Measurements from ENCODE around the gene UBA7. TPM values are rescaled to one million over a fixed set of nuclear protein-coding genes. Genes with fewer than 3 reads are reported as not detected.
A peak's percentile ranks its signal among the peaks of the same experiment; 100 is the strongest.
"Not testable (repeated sequence)": the region's sequence is repeated elsewhere in the genome, so short reads cannot be mapped to it uniquely, and the experiment has no call there.

Gene UBA7
- total RNA-seq, 2 experiments from 2014 or later = 249 to 256 TPM

DNA sequence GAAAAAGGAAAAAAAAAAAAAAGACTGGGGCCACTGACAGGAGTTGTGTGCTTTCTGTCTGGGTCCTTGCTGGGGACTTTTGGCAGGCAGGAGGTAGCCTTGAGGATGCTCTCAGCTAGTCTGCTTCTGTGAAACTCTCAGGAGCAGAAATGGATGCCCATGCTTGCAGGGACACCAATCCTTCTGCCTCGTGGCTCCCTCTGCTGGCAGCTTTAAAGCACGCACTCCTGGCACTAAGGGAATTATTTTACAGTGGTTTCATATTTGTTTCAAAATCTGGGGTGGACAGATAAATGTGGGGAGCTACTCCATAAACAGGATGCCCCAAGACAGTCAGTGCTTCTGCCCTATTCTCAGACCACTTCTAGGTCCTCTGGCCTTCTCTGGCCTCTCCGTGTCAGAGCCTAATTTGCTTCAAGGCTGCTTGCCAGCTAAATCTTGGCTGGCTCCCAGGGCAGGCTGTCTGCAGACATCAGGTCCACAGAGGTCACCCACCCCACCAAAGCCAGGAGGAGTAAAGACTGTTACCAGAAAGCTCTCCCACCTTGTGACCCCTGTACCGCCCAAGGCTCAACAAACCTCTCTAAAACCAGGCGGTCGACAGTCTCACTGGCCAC lies 25.5 kb upstream of the UBA7 start:
- no peaks in the 10 kb centered on the region for H3K9me3 Mint-ChIP-seq
- H3K27ac Mint-ChIP-seq = no peak overlapping the region
- no peaks in the 10 kb centered on the region for H3K27me3 Mint-ChIP-seq
- CTCF ChIA-PET = interaction anchor here (0.5 to 5.2 kb wide), 38 partner anchors 9 to 1744 kb away, joined by 3 to 48 read pairs (median 4); partner anchors contain the start of genes AMIGO3, BSN, CDHR4 and INKA1
- H3K36me3 Mint-ChIP-seq (ENCODE audit: low read depth) = peaks cover 9% of the 10 kb centered on the region
- POLR2A ChIA-PET = interaction anchor here (1.0 to 1.4 kb wide), 2 partner anchors 26 to 34 kb away, joined by 3 read pairs; partner anchors contain the start of gene UBA7
- peak; percentile 85 for DNase-seq
- H3K4me1 Mint-ChIP-seq = peaks cover 1% of the 10 kb centered on the region
- H3K4me3 Mint-ChIP-seq = no peak overlapping the region

DNA sequence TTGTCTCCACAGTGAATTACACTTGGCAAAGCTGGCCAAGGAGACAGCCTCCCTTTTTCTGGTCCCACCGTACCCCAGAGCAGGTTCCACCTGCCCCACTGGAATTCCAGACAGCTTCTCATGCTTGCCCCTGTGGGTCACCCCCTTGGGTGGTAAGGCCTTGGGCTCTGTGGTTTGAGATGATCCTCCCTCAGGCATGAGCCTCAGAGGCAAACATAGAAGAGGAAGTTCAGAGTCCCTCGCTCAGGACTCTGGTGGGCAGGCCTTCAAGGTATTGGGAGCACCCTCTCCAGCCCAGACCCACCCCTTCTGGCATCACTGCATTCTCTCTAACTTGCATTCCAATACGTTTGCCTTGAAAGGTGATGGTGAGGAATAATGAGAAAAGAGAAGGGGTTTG lies 17.6 kb upstream of the UBA7 start:
- POLR2A ChIA-PET = no interaction called here
- Mint-ChIP-seq H3K9me3 (no peaks in the 10 kb centered on the region), H3K27ac (no peak overlapping the region), H3K27me3 (no peaks in the 10 kb centered on the region), H3K36me3 (ENCODE audit: low read depth) (peaks cover 18% of the 10 kb centered on the region), H3K4me1 (no peaks in the 10 kb centered on the region), H3K4me3 (no peak overlapping the region)
- DNase-seq = no peak
- CTCF ChIA-PET = interaction anchor here (0.8 to 2.5 kb wide), 6 partner anchors 10 to 43 kb away, joined by 3 to 13 read pairs (median 5); partner anchors contain the start of gene INKA1

DNA sequence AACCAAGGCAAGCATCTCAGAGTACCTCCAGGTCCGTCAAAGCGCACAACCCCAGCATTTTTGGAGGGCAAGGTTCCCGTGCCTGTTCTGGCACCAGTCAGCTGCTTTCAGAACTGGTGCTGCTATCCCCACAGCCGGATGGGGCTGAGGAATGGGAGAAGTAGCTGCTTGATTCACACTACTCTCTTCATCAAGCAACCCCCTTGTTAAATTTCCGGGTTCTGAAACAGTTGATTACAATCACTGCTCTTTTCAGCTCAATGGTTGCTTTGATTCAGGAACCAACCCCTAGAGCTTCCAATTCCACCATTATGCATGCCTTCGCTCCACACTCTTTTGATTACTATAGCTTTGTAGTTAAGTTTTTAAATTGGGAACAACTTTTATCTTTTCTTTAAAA lies 12.3 kb upstream of the UBA7 start:
- CTCF ChIA-PET = interaction anchor here (1.0 to 2.5 kb wide), 3 partner anchors 11 to 23 kb away, joined by 3 to 9 read pairs (median 4); partner anchors contain the start of gene INKA1

DNA sequence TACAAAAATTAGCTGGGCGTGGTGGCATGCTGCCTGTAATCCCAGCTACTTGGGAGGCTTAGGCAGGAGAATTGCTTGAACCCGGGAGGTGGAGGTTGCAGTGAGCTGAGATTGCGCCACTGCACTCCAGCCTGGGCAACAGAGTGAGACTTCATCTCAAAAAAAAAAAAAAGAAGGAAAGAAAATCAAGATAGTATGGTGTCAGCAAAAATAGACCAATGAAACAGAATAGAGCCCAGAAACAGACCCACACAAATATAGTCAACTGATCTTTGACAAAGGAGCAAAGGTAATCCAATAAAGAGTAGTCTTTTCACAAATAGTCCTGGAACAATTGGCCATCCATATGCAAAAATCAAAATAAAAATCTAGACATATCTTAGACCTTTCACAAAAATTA lies 9.4 kb upstream of the UBA7 start:
- H3K9me3 Mint-ChIP-seq; DNase-seq; H3K27ac Mint-ChIP-seq; H3K4me3 Mint-ChIP-seq; H3K36me3 Mint-ChIP-seq (ENCODE audit: low read depth); H3K4me1 Mint-ChIP-seq; H3K27me3 Mint-ChIP-seq; POLR2A ChIA-PET: not testable (repeated sequence)
- CTCF ChIA-PET = interaction anchor here (0.7 kb wide), 1 partner anchor 14 kb away, joined by 3 read pairs; no protein-coding TSS in a partner anchor

More for the DNA sequence above, 12.3 kb upstream of the UBA7 start:
- peaks cover 8% of the 10 kb centered on the region for H3K36me3 Mint-ChIP-seq (ENCODE audit: low read depth)
- no peak for DNase-seq
- POLR2A ChIA-PET = no interaction called here
- no peaks in the 10 kb centered on the region for H3K4me1 Mint-ChIP-seq
- H3K4me3 Mint-ChIP-seq = no peak overlapping the region
- H3K27me3 Mint-ChIP-seq = no peaks in the 10 kb centered on the region
- H3K9me3 Mint-ChIP-seq = no peaks in the 10 kb centered on the region
- H3K27ac Mint-ChIP-seq = no peak overlapping the region

DNA sequence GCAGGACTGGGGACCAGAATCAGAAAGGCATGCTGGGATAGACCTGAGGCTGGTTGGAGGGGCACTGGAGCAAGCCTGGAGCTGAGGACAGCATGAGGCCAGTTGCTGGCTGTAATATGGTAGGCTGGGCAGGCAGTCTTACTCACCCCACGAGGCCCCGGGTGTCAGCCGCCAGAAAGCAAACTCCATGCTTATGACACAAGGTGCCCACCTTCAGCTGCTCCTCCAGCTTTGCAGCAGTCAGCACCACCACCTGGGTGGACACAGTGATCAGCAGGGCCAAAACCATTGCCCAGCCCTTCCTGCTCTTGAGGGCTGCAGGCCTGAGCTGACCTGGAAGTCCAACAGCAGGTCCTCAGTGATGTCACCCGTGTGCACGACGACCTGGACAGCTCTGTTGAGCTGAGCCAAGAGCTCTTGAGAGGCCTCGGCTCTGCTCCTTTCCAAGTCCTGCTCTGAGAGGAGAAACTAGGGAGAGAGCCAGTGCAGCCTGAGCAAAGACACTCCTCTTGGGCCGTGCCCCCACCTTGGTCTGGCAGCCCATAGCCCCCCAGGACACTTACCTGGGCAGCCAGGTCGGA lies 747 bp downstream of the UBA7 start:
- ChIA-PET POLR2A (interaction anchor here (1.0 to 1.2 kb wide), 2 partner anchors 10 to 26 kb away, joined by 3 to 4 read pairs; partner anchors contain the start of gene INKA1), CTCF (interaction anchor here (1.0 to 3.2 kb wide), 6 partner anchors 10 to 274 kb away, joined by 3 to 20 read pairs (median 4); partner anchors contain the start of gene INKA1)
- Mint-ChIP-seq H3K4me1 (peaks cover 44% of the 10 kb centered on the region), H3K27me3 (no peaks in the 10 kb centered on the region), H3K9me3 (no peaks in the 10 kb centered on the region), H3K36me3 (ENCODE audit: low read depth) (peaks cover 32% of the 10 kb centered on the region), H3K27ac (peak overlapping the region; percentile 98), H3K4me3 (peak overlapping the region; percentile 99)
- no peak for DNase-seq

DNA sequence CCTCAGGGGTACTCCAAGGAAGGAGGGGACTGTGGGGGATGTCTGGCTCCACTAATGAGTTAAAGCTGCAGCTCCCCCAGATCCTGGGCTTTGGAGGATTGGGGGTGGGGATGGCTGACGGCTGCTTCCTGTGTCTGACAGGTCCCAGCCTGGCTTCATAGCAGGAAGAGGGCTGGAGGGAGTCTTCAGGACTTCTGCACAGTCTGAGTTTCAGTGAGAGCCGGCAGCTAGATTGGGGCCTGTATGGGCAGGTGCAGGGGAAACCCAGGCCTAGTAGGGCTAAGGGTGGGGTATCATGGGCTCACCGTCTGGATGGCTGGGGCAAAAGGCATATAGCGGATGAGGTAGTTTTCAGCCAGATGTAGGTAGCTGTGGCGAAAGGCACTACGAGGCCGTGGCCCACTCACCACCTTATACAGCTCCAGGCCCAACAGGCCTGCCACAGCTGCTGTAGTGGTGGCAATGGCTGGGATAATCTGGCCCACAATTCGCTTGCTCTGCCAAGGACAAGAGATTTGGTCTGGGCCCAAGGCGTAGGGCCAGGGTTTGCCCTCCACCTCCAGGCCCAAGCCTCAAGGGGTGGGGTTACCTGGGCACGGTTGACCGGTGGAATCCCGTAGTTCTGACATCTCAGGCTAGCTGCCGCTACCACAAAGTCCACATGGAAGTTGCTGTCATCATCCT lies 6.2 kb downstream of the UBA7 start:
- POLR2A ChIA-PET = no interaction called here
- H3K27me3 Mint-ChIP-seq = no peaks in the 10 kb centered on the region
- H3K4me1 Mint-ChIP-seq = peaks cover 54% of the 10 kb centered on the region
- no peaks in the 10 kb centered on the region for H3K9me3 Mint-ChIP-seq
- no peak overlapping the region for H3K4me3 Mint-ChIP-seq
- CTCF ChIA-PET = interaction anchor here (0.5 to 2.6 kb wide), 4 partner anchors 10 to 32 kb away, joined by 3 to 10 read pairs (median 4); no protein-coding TSS in a partner anchor
- DNase-seq = no peak
- peaks cover 36% of the 10 kb centered on the region for H3K36me3 Mint-ChIP-seq (ENCODE audit: low read depth)
- H3K27ac Mint-ChIP-seq = peak overlapping the region; percentile 50

DNA sequence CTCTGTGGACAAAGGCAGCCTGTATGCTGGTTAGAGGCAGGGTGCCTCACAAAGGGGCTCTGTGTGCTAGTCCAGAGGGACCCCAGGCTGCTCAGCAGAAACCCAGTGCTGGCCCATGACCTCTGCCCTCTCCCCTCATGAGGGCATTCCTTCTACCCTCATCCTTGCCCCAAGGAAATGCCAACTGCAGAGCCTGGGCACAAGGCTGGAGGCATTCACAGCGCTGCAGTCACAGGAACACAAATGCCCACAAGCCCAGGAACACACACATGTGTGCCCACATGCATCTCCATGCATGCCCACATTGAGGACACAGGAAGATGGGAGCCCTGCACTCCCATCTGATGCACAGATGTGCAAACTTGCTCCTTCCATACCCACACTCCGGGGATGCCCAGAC lies 6.9 kb downstream of the UBA7 start:
- H3K27ac Mint-ChIP-seq = no peak overlapping the region
- POLR2A ChIA-PET = no interaction called here

DNA sequence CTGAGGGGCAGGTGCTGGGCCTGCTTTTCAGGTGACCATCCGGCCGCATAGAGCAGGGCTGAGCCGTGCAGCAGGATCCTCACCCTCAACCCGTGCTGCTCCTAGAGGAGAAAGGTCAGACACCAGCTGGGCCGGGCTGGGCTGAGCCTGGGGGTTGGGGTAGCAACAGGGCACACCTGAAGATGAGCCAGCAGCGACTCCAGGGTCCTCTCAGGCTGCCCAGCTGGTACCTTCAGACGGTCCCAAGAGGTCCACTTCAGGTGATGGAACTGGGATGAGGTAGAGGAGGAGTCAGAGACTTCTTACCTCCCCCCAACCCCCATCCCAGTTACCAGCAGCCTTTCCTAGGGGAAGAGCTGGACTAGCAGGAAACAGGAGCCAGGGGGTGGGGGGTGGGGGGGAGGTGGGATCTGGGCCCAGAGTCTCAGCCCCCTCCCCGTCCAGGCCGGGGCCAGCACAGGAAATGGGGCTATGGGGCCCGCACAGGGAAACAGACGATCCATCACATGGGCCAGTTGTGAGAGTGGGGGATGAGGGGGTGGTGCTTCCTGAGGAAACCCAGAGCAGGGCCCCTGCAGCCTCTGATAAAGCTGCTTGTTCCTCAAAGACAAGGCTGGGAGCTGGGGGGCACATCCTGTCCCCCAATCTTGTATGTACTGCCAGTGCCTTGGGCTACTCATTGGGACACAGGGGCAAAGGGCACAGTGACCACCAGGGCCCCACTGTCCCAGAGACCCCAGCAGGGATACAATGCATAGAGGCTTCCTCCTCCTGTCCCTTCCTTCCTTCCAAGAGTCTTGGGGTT lies 7.7 kb downstream of the UBA7 start:
- CTCF ChIA-PET = interaction anchor here (1.0 to 2.6 kb wide), 5 partner anchors 11 to 51 kb away, joined by 3 to 10 read pairs (median 4); no protein-coding TSS in a partner anchor
- Mint-ChIP-seq H3K9me3 (no peaks in the 10 kb centered on the region), H3K4me1 (peaks cover 46% of the 10 kb centered on the region), H3K4me3 (no peak overlapping the region), H3K27me3 (peaks cover 12% of the 10 kb centered on the region), H3K36me3 (ENCODE audit: low read depth) (peaks cover 26% of the 10 kb centered on the region), H3K27ac (peak overlapping the region; percentile 65)
- POLR2A ChIA-PET = no interaction called here
- DNase-seq = no peak

More for the DNA sequence above, 6.9 kb downstream of the UBA7 start:
- no peak for DNase-seq
- Mint-ChIP-seq H3K27me3 (peaks cover 5% of the 10 kb centered on the region), H3K36me3 (ENCODE audit: low read depth) (peaks cover 32% of the 10 kb centered on the region), H3K4me3 (no peak overlapping the region), H3K4me1 (peaks cover 52% of the 10 kb centered on the region), H3K9me3 (no peaks in the 10 kb centered on the region)
- CTCF ChIA-PET = interaction anchor here (0.5 to 2.6 kb wide), 5 partner anchors 10 to 32 kb away, joined by 3 to 10 read pairs (median 4); no protein-coding TSS in a partner anchor

DNA sequence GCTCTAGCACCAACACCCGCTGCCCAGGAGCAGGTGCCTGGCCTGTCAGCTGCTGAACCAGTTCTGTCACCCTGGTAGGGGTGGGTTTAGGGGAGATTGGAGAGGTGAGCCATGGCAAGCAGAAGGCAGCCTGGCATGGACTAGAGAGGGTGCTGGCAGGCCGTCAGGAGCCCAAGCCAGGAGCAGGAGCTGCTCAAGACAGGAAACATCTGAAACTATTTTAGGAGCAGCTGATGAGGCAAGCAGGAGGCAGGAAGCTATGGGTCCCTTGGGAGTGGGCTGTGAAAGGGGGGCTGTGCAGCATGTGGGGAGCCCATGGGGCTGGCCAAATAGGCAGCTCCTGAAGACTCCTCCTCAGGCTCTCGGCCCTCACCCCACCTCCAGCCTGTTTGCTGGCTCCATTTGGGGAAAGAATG lies 8.4 kb downstream of the UBA7 start:
- ChIA-PET POLR2A (interaction anchor here (1.0 kb wide), 1 partner anchor 34 kb away, joined by 3 read pairs; no protein-coding TSS in a partner anchor), CTCF (interaction anchor here (0.7 to 1.9 kb wide), 6 partner anchors 11 to 52 kb away, joined by 3 to 9 read pairs (median 3); partner anchors contain the start of gene IP6K1)
- no peak overlapping the region for H3K4me3 Mint-ChIP-seq
- H3K27me3 Mint-ChIP-seq = peaks cover 14% of the 10 kb centered on the region
- H3K4me1 Mint-ChIP-seq = peaks cover 42% of the 10 kb centered on the region
- no peak for DNase-seq
- H3K27ac Mint-ChIP-seq = peak overlapping the region; percentile 65
- H3K36me3 Mint-ChIP-seq (ENCODE audit: low read depth) = peaks cover 22% of the 10 kb centered on the region
- no peaks in the 10 kb centered on the region for H3K9me3 Mint-ChIP-seq

DNA sequence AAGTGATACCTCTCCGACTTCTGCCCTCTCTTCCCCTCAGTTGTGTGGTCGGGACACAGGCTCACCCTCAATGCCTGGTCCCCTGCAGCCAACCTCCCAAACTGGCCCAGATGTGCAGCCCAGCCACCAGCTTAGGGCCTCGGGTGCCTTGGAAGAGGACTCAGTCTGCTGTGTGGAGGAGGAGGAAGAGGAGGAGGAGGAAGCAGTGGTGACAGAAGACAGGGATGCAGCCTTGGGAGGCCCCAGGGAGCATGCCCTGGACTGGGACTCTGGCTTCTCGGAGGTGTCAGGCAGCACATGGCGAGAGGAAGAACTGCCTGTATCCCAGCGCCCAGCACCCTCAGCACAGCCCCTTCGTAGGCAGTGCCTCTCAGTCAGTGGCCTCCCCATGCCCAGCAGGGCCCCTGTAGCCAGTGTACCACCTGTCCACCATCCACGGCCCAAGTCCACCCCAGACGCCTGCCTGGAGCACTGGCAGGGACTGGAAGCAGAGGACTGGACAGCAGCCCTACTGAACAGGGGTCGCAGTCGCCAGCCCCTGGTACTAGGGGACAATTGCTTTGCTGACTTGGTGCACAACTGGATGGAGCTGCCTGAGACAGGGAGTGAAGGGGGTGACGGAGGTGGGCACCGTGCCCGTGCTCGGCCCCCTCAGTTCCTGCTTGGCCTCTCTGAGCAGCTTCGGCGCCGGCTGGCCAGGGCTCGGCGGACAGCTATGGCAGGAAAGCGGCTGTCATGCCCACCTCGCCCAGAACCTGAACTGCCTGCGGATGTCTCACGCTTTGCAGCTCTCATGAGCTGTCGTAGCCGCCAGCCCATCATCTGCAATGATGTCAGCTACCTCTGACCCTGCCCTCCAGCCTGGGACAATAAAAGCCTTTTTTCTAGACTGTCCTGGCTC lies 9.4 kb downstream of the UBA7 start:
- Mint-ChIP-seq H3K36me3 (ENCODE audit: low read depth) (peaks cover 14% of the 10 kb centered on the region), H3K4me3 (peak overlapping the region; percentile 78), H3K27ac (no peak overlapping the region), H3K27me3 (peaks cover 14% of the 10 kb centered on the region), H3K4me1 (peaks cover 40% of the 10 kb centered on the region), H3K9me3 (no peaks in the 10 kb centered on the region)
- POLR2A ChIA-PET = interaction anchor here (1.0 to 1.9 kb wide), 2 partner anchors 9 to 35 kb away, joined by 3 to 4 read pairs; partner anchors contain the start of gene UBA7
- no peak for DNase-seq
- CTCF ChIA-PET = interaction anchor here (0.7 to 2.5 kb wide), 9 partner anchors 10 to 66 kb away, joined by 3 to 20 read pairs (median 9); partner anchors contain the start of genes IP6K1 and UBA7

Data from activated CD4-positive, alpha-beta T cell treated with anti-CD3 and anti-CD28 coated beads, Interleukin-2, amount 10 ng/mL, durations not matched to agents 7 days and 5 days (primary cell).